DOHH2 (cell line): ENCODE data around the gene SGCD.

Source experiments
- CTCF ChIP-seq: fragments of 200-600 bp; sonication (generic); IDR thresholded peaks from one replicate; pipeline ENCODE4 v1.5.1; 2014; ENCODE audit warnings: antibody characterized with exemption, mild to moderate bottlenecking, low read depth, low read length; ENCODE audit not compliant: poor library complexity, severe bottlenecking
- EZH2phosphoT487 ChIP-seq: fragments of 200-600 bp; sonication (generic); IDR thresholded peaks from 2 replicates; pipeline ENCODE4 v1.6.1; 2017; ENCODE audit warnings: borderline replicate concordance, mild to moderate bottlenecking, antibody characterized with exemption, low read length, moderate library complexity, mixed read lengths

GRCh38 chr5:156779436-156779835, 452.5 kb downstream of the SGCD start:
- TF ChIP-seq CTCF = no peak
- no peak for TF ChIP-seq EZH2phosphoT487
